Measurements from ENCODE around the gene HDAC4. TPM values are rescaled to one million over a fixed set of nuclear protein-coding genes. Genes with fewer than 3 reads are reported as not detected.

HDAC4 gene
- total RNA-seq, 1 experiment from 2014 or later, result 40.1 TPM

- ChIA-PET CTCF (no interaction called here), POLR2A (no interaction called here)
- Histone ChIP-seq H3K27me3 (ENCODE audit: control insufficient read depth, insufficient read depth, low read length) (no peaks in the 10 kb centered on the region), H3K4me1 (ENCODE audit: control insufficient read depth, insufficient read depth, low read length) (no peaks in the 10 kb centered on the region), H3K27ac (ENCODE audit: low read length) (no peak overlapping the region), H3K9me3 (ENCODE audit: control insufficient read depth, insufficient read depth, low read depth, low read length) (no peaks in the 10 kb centered on the region), H3K36me3 (ENCODE audit: control insufficient read depth, insufficient read depth, low read length) (no peaks in the 10 kb centered on the region), H3K4me3 (ENCODE audit: low read depth in 2 of 2, low read length in 2 of 2) (no peak overlapping the region)
- no TSS peak for BruUV-seq (replicated peaks)
- no peak for DNase-seq (ENCODE audit: low read depth, low spot score)
- no peak for TF ChIP-seq TCF7L2 (IDR thresholded peaks at IDR 0.05; ENCODE audit: low read depth, low read length)
- TF ChIP-seq SIN3A (IDR thresholded peaks at IDR 0.05; ENCODE audit: borderline replicate concordance, insufficient read depth, low read depth, low read length), result no peak
- no peak for TF ChIP-seq CTCF (IDR thresholded peaks at IDR 0.05)
- no peak for TF ChIP-seq POLR2AphosphoS5 (IDR thresholded peaks at IDR 0.05; ENCODE audit: low read depth, low read length)
- no peak for TF ChIP-seq REST (IDR thresholded peaks at IDR 0.05; ENCODE audit: insufficient read depth in 1 of 2, low read depth in 2 of 2, low read length in 1 of 2)
- intact Hi-C loops (cut with micrococcal nuclease; ENCODE audit: unreplicated experiment), result no loop called here
- in situ Hi-C loops (cut with HindIII; ENCODE audit: low pct_unique_long_range_greater_than_20kb, low sequenced_read_pairs), result no loop called here
- ATAC-seq, result no peak
Observed at GRCh38 chr2:239212121-239212928, 188.5 kb downstream of the HDAC4 start.

- ATAC-seq (no peak), DNase-seq (ENCODE audit: low read depth, low spot score) (no peak)
- no peaks in the 10 kb centered on the region for H3K9me3 ChIP-seq (ENCODE audit: control insufficient read depth, insufficient read depth, low read depth, low read length)
- in situ Hi-C loops (cut with HindIII; ENCODE audit: low pct_unique_long_range_greater_than_20kb, low sequenced_read_pairs), result no loop called here
- no peaks in the 10 kb centered on the region for H3K27me3 ChIP-seq (ENCODE audit: control insufficient read depth, insufficient read depth, low read length)
- POLR2A ChIA-PET, result no interaction called here
- CTCF ChIA-PET, result no interaction called here
- no peaks in the 10 kb centered on the region for H3K36me3 ChIP-seq (ENCODE audit: control insufficient read depth, insufficient read depth, low read length)
- no TSS peak for BruUV-seq (replicated peaks)
- TF ChIP-seq TCF7L2 (IDR thresholded peaks at IDR 0.05; ENCODE audit: low read depth, low read length) (0 out of 2 replicates have a peak, but pooled peaks have one; percentile 35), CTCF (IDR thresholded peaks at IDR 0.05) (no peak)
- H3K4me3 ChIP-seq (ENCODE audit: low read depth in 2 of 2, low read length in 2 of 2), result no peak overlapping the region
- H3K4me1 ChIP-seq (ENCODE audit: control insufficient read depth, insufficient read depth, low read length), result no peaks in the 10 kb centered on the region
- no peak overlapping the region for H3K27ac ChIP-seq (ENCODE audit: low read length)
- intact Hi-C loops (cut with micrococcal nuclease; ENCODE audit: unreplicated experiment), result no loop called here
Observed at GRCh38 chr2:239211396-239212094, 189.3 kb downstream of the HDAC4 start.
